Measurements from ENCODE around the gene CACNB2.
"Not testable (repeated sequence)": the region's sequence is repeated elsewhere in the genome, so short reads cannot be mapped to it uniquely, and the experiment has no call there.

Gene CACNB2

DNA sequence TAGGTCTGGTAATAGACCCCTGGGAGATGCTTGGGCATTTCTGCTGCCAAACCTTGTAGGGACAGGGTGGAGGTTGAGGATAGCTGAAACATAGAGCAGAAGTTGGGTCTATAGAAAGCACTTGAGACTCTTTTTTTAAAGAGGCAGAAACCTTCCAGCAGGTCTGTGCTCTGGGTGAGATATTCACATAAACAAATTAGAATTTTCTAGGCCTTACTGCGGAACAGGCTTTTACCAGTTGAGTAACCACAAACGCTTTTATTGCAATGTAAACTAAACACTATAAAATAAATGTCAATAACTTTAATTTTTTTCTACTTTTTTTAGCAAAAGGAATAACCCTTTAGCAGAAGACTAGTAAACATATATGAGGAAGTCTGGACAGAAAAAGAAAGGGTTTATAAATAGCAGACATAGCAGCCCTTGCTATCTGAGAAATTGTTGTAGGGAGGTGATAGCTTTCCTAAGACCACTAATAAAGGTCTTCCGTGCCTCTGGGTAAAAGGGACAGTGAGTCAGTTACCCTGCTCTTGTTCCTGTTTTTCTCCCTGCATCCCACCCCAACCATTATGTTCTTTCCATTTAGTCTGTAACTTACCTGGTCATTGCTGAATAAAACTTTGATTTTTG, 38.7 kb downstream of the CACNB2 start:
- no peak overlapping the region for H3K9ac ChIP-seq (ENCODE audit: low read length)
- no peaks in the 10 kb centered on the region for H3K4me1 ChIP-seq (ENCODE audit: control insufficient read depth, low read depth, low read length)
- H3K27me3 ChIP-seq (ENCODE audit: control insufficient read depth, insufficient read depth, low read length) = no peaks in the 10 kb centered on the region
- H3K27ac ChIP-seq (ENCODE audit: low read length) = no peak overlapping the region
- H3K4me3 ChIP-seq (ENCODE audit: low read length) = no peak overlapping the region
- H3K36me3 ChIP-seq (ENCODE audit: control insufficient read depth, low read depth, low read length) = no peaks in the 10 kb centered on the region
- no peaks in the 10 kb centered on the region for H3K9me3 ChIP-seq (ENCODE audit: control insufficient read depth, low read depth, low read length)

DNA sequence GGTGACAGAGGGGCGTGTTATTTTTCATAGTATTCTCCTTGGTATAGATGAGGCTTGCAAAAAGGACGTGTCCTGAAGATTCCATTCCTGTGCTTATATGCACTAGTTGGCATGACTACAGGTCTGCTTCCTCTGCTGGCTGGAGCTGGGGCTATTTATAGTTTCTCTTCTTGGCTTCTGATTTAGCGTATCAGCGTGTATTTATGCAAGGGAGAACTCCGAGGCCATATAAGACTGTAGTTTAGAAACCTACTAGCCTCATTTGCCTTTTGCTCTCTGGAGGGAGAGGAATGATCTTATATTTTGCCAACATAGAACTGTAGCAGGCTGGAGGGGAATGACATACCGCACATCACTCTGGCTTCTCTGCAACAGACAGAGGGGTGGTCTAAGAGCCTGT, 39.7 kb downstream of the CACNB2 start:
- Histone ChIP-seq H3K4me1 (ENCODE audit: control insufficient read depth, low read depth, low read length) (no peaks in the 10 kb centered on the region), H3K36me3 (ENCODE audit: control insufficient read depth, low read depth, low read length) (no peaks in the 10 kb centered on the region), H3K27ac (ENCODE audit: low read length) (no peak overlapping the region), H3K27me3 (ENCODE audit: control insufficient read depth, insufficient read depth, low read length) (no peaks in the 10 kb centered on the region), H3K9me3 (ENCODE audit: control insufficient read depth, low read depth, low read length) (no peaks in the 10 kb centered on the region), H3K4me3 (ENCODE audit: low read length) (no peak overlapping the region), H3K9ac (ENCODE audit: low read length) (no peak overlapping the region)

DNA sequence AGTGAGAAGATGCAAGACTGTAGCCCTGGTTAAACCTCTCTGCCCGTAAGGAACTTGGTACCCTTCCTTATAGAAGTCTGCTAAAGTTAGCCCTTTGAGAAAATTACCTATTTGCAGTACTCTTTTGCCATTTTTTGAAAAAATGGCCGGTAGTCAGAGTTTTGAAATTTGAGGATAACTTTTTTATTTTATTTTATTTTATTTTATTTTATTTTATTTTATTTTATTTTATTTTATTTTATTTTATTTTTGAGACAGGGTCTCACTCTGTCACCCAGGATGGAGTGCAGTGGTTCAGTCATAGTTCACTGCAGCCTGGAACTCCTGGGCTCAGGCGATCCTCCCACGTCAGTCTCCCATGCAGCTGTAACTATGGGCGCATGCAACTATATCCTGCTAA, 41.2 kb downstream of the CACNB2 start:
- H3K27ac ChIP-seq (ENCODE audit: low read length); H3K36me3 ChIP-seq (ENCODE audit: control insufficient read depth, low read depth, low read length); H3K4me1 ChIP-seq (ENCODE audit: control insufficient read depth, low read depth, low read length); H3K9me3 ChIP-seq (ENCODE audit: control insufficient read depth, low read depth, low read length); H3K4me3 ChIP-seq (ENCODE audit: low read length); H3K27me3 ChIP-seq (ENCODE audit: control insufficient read depth, insufficient read depth, low read length); H3K9ac ChIP-seq (ENCODE audit: low read length): not testable (repeated sequence)

DNA sequence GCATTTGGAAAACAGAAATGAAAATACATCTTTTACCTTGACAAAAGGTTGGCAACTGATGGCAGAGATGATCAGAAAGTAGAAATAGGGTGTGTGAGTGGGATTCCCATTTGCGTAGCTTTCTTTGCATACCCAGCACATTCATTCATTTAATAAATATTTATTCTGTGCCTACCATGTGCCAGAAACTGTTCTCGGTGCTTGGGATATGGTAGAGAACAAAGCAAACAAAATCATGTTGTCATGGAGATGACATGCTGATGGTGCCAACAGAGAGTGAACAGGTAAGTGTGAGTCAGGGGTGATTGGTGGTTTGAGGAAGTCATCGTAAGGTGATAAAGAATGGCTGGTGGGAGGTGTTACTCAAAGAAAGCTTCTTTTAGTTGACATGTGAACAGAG, 45.4 kb downstream of the CACNB2 start:
- Histone ChIP-seq H3K27ac (ENCODE audit: low read length) (no peak overlapping the region), H3K4me3 (ENCODE audit: low read length) (no peak overlapping the region), H3K9me3 (ENCODE audit: control insufficient read depth, low read depth, low read length) (no peaks in the 10 kb centered on the region), H3K4me1 (ENCODE audit: control insufficient read depth, low read depth, low read length) (no peaks in the 10 kb centered on the region), H3K27me3 (ENCODE audit: control insufficient read depth, insufficient read depth, low read length) (no peaks in the 10 kb centered on the region), H3K36me3 (ENCODE audit: control insufficient read depth, low read depth, low read length) (no peaks in the 10 kb centered on the region), H3K9ac (ENCODE audit: low read length) (no peak overlapping the region)

DNA sequence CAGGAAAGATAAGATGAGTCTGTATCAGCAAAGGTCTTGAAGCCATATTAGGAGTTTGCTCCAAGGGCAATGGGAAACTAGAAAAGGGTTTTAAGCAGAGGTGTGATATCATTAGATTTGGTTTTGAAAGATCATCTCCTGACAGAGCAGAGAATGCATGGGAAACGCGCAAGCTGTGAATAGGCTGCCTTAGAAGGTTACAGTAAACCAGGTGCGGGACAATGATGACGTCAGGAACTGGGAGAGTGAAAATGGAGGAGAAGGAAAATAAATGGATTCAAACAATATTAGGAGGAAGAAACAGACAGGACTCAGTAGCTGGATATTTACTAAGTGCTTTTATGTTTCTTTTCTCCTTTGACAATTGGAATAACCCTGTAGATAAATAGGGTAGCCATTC, 50.6 kb downstream of the CACNB2 start:
- Histone ChIP-seq H3K4me1 (ENCODE audit: control insufficient read depth, low read depth, low read length) (no peaks in the 10 kb centered on the region), H3K27ac (ENCODE audit: low read length) (no peak overlapping the region), H3K9me3 (ENCODE audit: control insufficient read depth, low read depth, low read length) (no peaks in the 10 kb centered on the region), H3K4me3 (ENCODE audit: low read length) (no peak overlapping the region), H3K27me3 (ENCODE audit: control insufficient read depth, insufficient read depth, low read length) (no peaks in the 10 kb centered on the region), H3K9ac (ENCODE audit: low read length) (no peak overlapping the region), H3K36me3 (ENCODE audit: control insufficient read depth, low read depth, low read length) (no peaks in the 10 kb centered on the region)

GRCh38 chr10:18194634-18195033, 54.4 kb downstream of the CACNB2 start:
- no peaks in the 10 kb centered on the region for H3K36me3 ChIP-seq (ENCODE audit: control insufficient read depth, low read depth, low read length)
- no peak overlapping the region for H3K9ac ChIP-seq (ENCODE audit: low read length)
- H3K4me1 ChIP-seq (ENCODE audit: control insufficient read depth, low read depth, low read length) = peaks cover 8% of the 10 kb centered on the region
- H3K27ac ChIP-seq (ENCODE audit: low read length) = no peak overlapping the region
- H3K9me3 ChIP-seq (ENCODE audit: control insufficient read depth, low read depth, low read length) = no peaks in the 10 kb centered on the region
- H3K4me3 ChIP-seq (ENCODE audit: low read length) = no peak overlapping the region
- no peaks in the 10 kb centered on the region for H3K27me3 ChIP-seq (ENCODE audit: control insufficient read depth, insufficient read depth, low read length)

DNA sequence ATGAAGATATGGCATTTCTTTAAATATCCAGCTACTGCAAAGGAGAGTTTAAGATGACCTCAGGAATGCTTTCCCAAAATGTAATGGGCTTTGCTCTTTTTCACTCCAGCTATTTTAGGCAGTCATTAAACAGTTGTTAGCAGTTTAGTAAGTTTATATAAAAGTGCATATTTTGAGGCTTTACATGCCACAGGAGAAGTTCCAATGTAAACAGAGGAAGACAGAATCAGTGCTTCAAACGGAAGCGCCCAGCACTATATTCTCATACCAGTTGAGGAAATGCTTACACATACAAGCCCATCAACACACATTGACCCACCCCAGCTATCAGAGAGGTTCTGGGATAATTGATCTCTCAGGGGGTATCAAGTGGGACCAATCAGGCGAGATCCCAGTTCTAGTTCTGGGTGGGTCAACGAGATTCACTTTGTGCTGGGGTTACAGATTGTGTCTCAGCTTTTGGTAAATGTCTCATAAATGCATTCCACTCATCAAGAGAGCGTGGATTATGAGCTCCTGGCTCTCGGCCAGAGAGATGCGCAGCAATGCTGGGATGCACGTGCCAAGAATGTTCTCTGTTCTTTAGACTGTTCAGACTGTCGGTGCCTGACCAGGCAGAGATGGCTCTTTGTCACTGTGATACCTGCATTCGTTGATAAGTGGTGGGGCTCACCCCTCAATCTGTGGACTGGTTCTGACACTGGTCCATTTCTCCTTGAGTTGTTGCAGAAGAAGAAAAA, 55.0 kb downstream of the CACNB2 start:
- Histone ChIP-seq H3K9me3 (ENCODE audit: control insufficient read depth, low read depth, low read length) (no peaks in the 10 kb centered on the region), H3K27me3 (ENCODE audit: control insufficient read depth, insufficient read depth, low read length) (no peaks in the 10 kb centered on the region), H3K27ac (ENCODE audit: low read length) (no peak overlapping the region), H3K9ac (ENCODE audit: low read length) (no peak overlapping the region), H3K4me1 (ENCODE audit: control insufficient read depth, low read depth, low read length) (peaks cover 8% of the 10 kb centered on the region), H3K36me3 (ENCODE audit: control insufficient read depth, low read depth, low read length) (no peaks in the 10 kb centered on the region), H3K4me3 (ENCODE audit: low read length) (no peak overlapping the region)

DNA sequence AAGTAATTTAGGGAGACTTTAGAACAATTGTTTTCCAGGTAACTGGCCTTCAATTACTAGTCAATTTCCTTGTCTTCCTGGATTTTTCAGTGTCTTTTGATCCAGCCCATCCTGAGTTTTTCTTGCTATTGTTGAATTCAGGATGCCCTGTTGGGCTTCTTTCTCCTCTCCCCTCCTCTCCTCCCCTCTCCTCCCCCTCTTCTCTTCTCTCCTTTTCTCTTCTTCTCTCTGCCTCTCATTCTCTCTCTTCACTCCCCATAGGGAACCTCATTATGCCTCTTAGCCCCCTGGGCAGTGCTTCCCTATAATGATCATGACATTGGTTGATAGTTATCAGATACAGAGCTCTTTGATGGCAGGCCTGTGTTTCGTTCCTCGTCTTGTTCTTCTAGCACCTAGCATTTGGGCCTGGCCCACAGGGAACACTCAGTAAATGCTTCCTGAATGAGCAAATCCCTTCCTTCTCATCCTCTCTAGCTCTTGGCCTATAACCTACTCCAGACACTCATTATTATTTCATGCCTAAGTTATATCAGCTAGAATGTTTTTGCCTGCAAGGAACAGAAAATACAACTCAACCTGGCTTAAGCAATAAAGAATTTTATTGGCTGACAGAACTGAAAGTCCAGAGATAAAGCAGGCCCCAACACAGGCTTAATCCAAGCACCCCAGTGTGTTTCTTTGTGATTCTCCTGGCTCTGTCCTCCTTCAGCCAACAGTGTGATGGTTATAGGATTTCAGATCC, 56.8 kb downstream of the CACNB2 start:
- Histone ChIP-seq H3K4me1 (ENCODE audit: control insufficient read depth, low read depth, low read length) (peaks cover 8% of the 10 kb centered on the region), H3K9me3 (ENCODE audit: control insufficient read depth, low read depth, low read length) (no peaks in the 10 kb centered on the region), H3K36me3 (ENCODE audit: control insufficient read depth, low read depth, low read length) (no peaks in the 10 kb centered on the region), H3K9ac (ENCODE audit: low read length) (no peak overlapping the region), H3K27me3 (ENCODE audit: control insufficient read depth, insufficient read depth, low read length) (no peaks in the 10 kb centered on the region), H3K27ac (ENCODE audit: low read length) (no peak overlapping the region), H3K4me3 (ENCODE audit: low read length) (no peak overlapping the region)

DNA sequence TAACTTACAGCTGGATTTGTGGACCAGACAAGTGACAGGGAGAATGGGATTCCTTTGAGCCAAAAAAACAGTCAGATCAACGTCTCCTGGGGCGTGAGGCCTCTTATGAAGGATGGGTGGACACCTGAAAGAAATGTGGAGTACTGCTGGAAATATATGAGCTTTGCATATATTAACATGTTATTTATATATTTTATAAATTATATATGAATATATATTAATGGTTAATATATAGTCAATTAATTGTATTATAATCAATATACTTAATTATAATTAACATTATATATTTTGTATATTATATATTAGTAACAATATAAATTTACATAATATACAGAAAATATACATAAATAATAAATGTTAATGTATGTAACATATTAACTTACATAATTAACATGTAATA, 57.5 kb downstream of the CACNB2 start:
- H3K4me3 ChIP-seq (ENCODE audit: low read length) = no peak overlapping the region
- H3K36me3 ChIP-seq (ENCODE audit: control insufficient read depth, low read depth, low read length) = no peaks in the 10 kb centered on the region
- H3K27me3 ChIP-seq (ENCODE audit: control insufficient read depth, insufficient read depth, low read length) = no peaks in the 10 kb centered on the region
- peaks cover 8% of the 10 kb centered on the region for H3K4me1 ChIP-seq (ENCODE audit: control insufficient read depth, low read depth, low read length)
- H3K9me3 ChIP-seq (ENCODE audit: control insufficient read depth, low read depth, low read length) = no peaks in the 10 kb centered on the region
- no peak overlapping the region for H3K27ac ChIP-seq (ENCODE audit: low read length)
- no peak overlapping the region for H3K9ac ChIP-seq (ENCODE audit: low read length)

GRCh38 chr10:18201877-18202276, 61.7 kb downstream of the CACNB2 start:
- Histone ChIP-seq H3K27ac (ENCODE audit: low read length) (no peak overlapping the region), H3K9ac (ENCODE audit: low read length) (no peak overlapping the region), H3K9me3 (ENCODE audit: control insufficient read depth, low read depth, low read length) (no peaks in the 10 kb centered on the region), H3K4me1 (ENCODE audit: control insufficient read depth, low read depth, low read length) (peaks cover 8% of the 10 kb centered on the region), H3K27me3 (ENCODE audit: control insufficient read depth, insufficient read depth, low read length) (no peaks in the 10 kb centered on the region), H3K36me3 (ENCODE audit: control insufficient read depth, low read depth, low read length) (no peaks in the 10 kb centered on the region), H3K4me3 (ENCODE audit: low read length) (no peak overlapping the region)

DNA sequence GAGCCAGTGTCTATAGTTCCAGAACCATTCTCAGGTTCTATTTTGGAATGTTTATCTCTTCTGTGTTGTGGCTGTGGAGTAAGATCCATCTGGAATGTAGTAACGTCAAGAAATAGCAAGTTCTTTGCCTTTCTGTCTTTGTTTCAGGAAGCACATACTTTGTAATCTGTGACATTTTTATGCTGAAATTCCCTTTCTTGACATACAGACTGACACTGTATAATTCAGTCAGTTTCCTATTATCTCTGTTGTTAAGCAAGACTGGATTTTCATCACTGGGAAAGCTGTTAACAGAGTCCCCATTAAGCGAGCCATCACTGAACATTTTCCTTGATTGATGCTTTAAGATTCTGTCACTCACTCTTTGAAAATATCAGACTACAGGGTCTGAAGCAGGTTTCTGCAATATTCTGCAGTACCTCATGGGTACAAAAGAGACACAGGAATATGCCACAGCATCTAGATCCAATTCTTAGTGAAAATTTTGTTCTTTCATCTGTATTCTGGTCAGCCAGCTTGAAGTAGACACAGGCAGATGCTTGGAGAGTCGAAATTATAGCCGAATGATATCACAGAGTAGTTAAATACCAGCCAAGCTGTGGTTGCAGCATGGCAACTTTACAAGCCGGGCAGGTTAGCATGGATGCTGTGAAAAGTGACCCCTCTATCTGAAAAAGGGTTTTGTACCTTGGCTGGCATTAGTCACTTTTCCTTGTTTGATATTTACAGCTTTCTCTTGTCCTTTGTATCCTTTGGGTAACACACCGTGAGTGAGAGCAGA, 62.6 kb downstream of the CACNB2 start:
- H3K27ac ChIP-seq (ENCODE audit: low read length) = no peak overlapping the region
- no peaks in the 10 kb centered on the region for H3K4me1 ChIP-seq (ENCODE audit: control insufficient read depth, low read depth, low read length)
- no peak overlapping the region for H3K4me3 ChIP-seq (ENCODE audit: low read length)
- no peak overlapping the region for H3K9ac ChIP-seq (ENCODE audit: low read length)
- no peaks in the 10 kb centered on the region for H3K36me3 ChIP-seq (ENCODE audit: control insufficient read depth, low read depth, low read length)
- H3K27me3 ChIP-seq (ENCODE audit: control insufficient read depth, insufficient read depth, low read length) = no peaks in the 10 kb centered on the region
- no peaks in the 10 kb centered on the region for H3K9me3 ChIP-seq (ENCODE audit: control insufficient read depth, low read depth, low read length)
